CMK (cell line): ENCODE data around the gene CADPS.

Experiments
- DNase-seq: peaks from one replicate; pipeline ENCODE4 v3.0.0-alpha.2; 2010; ENCODE audit warnings: low read depth

Gene CADPS

DNA sequence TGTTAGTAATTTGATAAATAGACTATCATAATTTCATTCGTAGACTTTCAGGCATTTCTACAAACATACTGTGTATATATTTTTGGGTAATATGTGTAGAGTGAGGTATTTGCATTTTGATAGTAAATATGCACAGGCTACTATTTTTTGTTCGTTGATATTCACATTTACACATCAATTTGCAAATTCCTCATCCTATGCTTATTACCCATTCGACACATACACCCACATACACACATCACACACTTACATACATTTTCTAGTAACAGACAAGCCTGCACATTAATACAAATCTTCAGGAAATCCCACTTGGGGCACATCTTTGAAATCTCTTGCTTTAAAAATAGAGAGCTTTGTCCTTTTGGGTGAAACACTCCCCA, 373.9 kb downstream of the CADPS start:
- DNase-seq: no peak

GRCh38 chr3:62500556-62501288, 374.5 kb downstream of the CADPS start:
- DNase-seq: no peak

DNA sequence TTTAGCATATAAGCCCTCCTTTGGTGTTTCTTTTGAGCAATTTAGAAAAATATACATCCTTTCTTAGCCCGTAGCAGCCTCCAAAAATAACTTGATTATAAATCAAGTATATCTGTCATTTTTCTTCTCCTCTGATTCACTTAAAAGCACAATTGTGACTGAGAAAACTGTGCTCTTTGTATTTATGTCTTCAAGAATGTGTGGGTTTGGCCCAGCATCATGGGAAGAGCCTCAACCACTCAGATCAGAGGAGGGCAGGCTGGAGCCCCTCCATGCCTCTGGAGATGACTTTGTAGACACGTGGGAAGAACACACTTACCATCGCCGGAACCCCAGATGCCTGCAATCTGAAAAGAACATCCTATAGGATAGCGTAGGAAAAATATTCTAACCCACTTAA, 378.1 kb downstream of the CADPS start:
- no peak for DNase-seq

- no peak for DNase-seq
Measured at GRCh38 chr3:62496503-62496902, 378.7 kb downstream of the CADPS start.

GRCh38 chr3:62493109-62493801, 382.0 kb downstream of the CADPS start:
- no peak for DNase-seq

DNA sequence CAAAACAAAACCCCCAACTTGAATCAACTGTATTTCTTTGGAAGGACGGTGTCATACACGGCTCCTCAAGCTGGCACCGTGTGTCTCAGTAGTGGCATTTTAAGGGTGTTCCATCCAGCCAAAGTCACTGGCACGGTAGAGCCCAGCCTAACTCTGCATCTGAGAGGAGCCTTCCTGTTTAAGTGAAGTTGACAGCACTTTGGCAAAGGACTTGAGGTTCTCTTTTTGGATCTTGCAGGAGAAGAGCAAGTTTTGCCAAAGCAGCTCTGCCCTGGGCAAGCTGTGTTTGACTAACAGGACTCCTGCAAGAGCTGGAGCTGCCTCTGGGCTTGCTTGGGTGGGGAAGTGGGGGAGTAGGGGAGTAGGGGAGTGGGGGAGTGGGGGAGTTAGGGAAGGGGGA, 392.3 kb downstream of the CADPS start:
- DNase-seq: no peak

DNA sequence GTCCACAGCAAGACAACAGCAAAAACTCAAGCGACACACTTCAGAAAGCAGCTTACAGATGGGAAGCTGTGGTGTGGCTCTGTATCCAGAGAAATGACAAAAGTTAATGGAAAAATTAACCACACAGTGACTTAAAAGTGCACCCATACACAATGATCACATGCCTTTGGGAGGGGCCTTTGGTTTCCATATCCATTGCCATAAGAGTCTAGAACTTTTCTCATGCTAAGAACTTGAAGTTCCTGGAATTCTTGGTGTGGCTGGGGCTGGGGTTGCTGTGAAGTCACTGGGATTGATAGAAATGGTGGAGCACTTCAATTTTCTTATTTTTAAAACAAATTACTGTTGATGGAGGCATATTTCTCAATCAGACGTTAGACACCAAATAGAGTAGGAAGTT, 393.3 kb downstream of the CADPS start:
- no peak for DNase-seq

- DNase-seq: no peak
Measured at GRCh38 chr3:62480056-62480455, 395.2 kb downstream of the CADPS start.

- no peak for DNase-seq
Measured at GRCh38 chr3:62479326-62479725, 395.9 kb downstream of the CADPS start.

DNA sequence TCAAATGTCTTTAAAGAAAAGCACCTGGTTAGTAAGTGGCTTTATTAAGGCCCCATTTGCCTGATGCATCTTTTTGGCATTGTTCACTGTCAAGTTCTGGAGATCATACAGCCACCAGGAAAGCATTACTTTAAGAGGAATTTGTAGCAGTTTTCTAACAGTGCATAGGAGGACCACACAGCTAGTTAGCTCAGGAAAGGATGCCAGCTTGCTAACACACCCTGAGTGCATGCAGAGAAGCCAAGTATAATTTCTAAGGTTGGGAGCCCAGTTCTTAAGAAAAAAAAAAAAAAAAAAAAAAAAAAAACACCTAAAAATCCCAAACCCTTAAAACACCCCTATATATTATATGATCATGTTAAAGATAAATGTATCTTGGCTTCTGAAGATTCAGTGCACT, 399.9 kb downstream of the CADPS start:
- DNase-seq: no peak

- no peak for DNase-seq
Measured at GRCh38 chr3:62467966-62468722, 407.1 kb downstream of the CADPS start.

DNA sequence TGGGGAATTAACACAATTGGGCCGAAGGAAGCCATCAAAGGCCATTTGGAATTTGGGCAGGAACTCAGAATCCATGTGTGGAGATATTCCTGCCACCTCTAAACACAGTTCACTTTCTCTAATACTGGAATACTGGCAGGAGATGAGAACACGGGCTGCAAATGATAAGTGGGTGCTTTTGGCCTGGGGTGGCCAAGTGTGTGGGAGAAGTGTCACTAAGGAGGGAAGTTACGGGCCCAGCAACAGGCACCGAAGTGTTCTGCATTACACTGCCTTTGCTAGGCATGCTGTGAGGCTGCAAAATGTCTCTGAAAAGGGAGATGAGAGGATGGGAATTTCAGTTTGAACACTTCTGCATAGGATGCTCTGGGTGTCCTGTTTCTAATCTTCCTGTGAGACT, 412.4 kb downstream of the CADPS start:
- no peak for DNase-seq

- no peak for DNase-seq
Measured at GRCh38 chr3:62462104-62462762, 413.0 kb downstream of the CADPS start.

DNA sequence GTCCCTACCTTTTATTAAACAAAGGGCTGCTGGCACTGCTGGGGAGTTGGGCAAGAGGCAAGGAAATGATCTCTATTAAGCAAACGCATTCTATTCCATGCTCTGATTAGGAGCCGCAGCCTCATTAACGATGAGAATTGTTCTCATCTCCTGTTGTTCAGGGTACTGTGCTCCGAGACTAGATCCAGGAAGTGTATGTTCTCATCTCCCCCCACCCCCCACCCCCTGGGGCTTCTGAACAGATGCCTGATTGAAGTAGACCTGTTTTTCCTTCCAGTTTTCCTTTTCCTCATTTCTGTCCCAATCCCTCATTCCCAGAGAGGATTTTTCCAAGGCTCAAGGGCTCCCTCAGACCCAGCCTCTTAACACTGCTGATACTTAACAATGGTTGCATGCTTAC, 420.3 kb downstream of the CADPS start:
- DNase-seq: no peak

DNA sequence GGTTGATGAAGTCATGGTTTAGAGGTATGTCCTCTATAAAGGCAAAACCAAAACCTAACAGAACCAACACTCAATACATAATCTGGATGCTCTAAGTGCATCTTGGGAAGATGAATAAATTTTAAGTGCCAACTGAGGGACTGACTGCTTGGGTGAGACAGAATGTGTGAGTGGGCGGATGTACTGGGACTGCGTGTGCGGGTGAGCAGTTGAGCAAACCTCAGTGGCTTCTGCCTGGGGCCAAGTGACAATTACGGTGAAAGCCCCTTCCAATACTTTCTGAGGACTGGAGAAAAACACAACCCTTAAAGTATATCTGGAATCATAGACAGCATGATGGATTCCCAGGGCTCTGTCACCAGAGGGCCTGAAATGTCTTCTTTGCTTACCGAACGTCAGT, 421.8 kb downstream of the CADPS start:
- no peak for DNase-seq

GRCh38 chr3:62451211-62451887, 423.9 kb downstream of the CADPS start:
- no peak for DNase-seq

GRCh38 chr3:62446337-62446940, 428.8 kb downstream of the CADPS start:
- no peak for DNase-seq

- DNase-seq: no peak
Measured at GRCh38 chr3:62445275-62445674, 429.9 kb downstream of the CADPS start.

- DNase-seq: no peak
Measured at GRCh38 chr3:62439978-62440377, 435.2 kb downstream of the CADPS start.

DNA sequence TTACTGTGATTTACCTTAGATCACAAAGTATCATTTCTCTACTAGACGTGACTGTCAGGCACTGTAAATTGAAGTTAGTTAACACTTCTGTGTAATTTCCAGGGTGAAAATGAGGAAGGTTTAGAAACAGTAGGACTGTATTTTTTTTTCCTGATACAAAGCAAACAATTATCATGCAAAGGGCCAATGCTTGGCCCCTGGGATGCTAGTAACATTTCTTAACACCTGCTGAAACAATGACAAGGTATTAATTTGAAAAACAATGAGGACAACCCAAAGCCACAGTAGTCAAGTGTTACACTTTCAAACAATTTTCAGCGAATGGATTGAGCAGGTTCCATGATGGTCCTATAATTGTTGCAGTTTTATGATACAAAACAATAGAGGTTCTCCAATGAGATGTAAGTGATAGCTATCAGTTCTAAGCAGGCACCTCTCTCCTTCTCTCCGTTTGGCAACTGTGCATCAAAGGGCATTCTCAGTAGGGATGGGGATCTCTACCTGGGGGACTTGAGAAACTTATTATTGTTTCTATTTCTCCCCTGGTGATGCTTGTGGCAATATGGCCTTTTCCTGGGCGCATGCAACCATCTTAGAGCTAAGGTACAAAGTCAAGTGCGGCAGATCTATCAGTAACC, 435.9 kb downstream of the CADPS start:
- DNase-seq: no peak

DNA sequence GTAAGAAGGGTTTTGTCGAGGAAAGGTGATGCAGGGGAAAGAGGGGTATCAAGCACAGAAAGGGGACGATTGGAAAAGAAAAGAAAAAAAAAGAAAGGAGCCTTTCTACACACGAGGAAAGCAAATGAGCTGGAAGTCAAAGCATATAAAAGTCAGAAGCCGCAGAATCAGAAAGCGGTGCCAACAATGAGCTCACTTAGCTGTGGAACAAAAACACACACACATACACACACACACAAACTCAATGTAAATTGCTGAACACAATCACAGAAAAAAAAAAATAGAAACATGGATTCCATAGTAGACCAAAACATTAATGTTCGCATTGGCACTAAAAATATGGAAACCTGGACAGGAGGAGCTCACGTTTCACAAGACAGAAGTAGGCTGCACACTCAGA, 438.4 kb downstream of the CADPS start:
- no peak for DNase-seq
